Activated CD4-positive, alpha-beta T cell treated with anti-CD3 and anti-CD28 coated beads, Interleukin-10, Interleukin-2, amounts not matched to agents 100 ng/mL and 50 ng/mL, durations not matched to agents 16 hours and 8 hours (primary cell): Measurements from ENCODE around the gene PPP1R14D.

Source experiments
- DNase-seq: peaks from one replicate; pipeline ENCODE4 v3.0.0-alpha.2; 2020

Gene PPP1R14D

DNA sequence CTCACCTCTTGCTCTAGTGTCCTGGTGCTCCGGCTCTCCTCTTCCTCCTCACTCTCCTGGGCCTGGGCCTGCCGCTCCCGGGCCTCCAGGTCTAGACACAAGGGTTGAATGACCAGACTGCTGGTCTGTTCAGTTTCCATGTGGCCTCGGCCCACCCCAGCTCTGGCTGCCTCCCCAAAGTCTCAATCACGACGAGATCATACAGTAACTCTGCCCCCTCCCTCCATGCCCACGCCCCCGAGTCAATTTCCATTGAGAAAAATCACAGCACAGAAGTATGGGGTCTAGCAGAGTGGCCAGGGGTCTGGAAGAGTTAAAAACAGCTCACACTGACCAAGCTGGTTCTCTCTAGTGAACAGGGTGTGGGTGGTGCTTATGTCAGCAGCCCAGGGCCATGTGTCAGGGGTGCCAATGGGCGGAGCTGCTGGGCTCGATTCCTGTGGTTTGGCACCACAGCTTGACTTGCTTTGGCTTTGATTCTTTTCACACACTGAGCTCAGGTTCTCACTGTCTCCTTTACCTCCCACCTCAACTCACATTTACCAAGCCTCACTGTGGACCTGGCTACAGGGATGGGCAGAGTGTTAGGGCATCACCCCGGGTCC lies 51.9 kb downstream of the PPP1R14D start:
- DNase-seq = peak; percentile 61

GRCh38 chr15:40775740-40776536 lies 52.6 kb downstream of the PPP1R14D start:
- DNase-seq = no peak

DNA sequence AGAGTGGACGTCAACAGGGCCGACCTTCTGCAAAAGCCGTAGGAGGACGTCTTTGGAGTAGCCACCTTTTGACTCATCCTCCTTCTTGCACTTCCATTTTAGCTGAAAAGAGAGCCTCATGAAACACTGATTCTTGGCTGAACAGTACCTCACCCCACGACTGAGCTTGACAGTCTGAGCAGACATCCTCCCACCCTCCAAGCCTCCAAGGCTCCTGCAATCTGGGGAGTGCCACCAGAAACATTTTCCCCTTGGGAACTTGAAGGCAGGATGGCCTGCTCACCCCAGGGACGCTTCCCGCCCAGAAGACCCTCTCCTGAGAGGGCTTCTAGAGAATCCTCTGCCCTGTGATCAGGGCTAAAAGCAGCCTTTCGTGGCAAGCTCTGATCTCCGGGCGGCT lies 53.5 kb downstream of the PPP1R14D start:
- DNase-seq = no peak

GRCh38 chr15:40773902-40774301 lies 54.6 kb downstream of the PPP1R14D start:
- DNase-seq = no peak

DNA sequence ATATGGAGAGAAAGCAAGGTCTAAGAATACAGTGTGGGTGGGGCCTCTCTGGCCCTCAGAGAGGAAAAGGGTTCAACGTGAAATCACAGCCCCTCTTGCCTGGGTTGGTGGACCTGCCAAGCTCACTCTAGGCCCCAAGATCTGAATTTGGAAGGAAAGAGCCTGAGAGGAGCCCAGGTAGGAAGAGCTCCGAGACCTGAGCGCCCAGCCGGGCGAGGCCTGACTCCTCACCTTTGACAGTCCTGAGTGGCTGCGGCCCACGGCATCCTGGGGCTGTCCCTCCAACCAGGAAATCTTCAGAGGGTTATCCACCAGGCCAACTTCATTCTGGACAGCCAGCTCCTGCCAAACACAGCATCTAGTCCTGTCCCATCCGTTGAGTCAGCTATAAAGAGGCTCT lies 55.0 kb downstream of the PPP1R14D start:
- DNase-seq = no peak

- no peak for DNase-seq
Measured at GRCh38 chr15:40772014-40772413, 56.5 kb downstream of the PPP1R14D start.

GRCh38 chr15:40771242-40771641 lies 57.3 kb downstream of the PPP1R14D start:
- DNase-seq = no peak

DNA sequence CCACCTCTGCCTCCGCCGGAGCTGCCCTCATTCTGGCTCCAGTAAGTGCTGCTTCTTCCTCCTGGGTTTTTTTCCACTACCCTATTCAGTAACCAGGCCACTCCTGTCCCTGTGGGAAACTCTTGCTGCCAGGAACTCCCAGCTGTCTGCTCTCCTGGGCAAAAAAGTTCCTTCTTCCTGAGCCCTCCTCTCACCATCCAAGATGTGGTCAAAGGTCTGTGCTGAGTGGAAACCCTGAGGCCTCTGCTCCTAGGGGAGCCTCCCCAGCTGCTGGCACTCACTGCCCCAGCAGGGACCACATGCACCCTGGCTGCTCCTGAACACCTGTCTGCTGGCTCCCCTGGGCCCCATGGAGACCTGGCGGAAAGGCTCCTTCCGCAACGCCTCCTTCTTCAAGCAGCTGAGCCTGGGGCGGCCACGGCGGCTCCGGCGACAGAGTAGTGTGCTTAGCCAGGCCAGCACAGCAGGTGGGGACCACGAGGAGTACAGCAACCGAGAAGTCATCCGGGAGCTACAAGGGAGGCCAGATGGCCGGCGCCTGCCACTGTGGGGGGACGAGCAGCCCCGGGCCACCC lies 58.3 kb downstream of the PPP1R14D start:
- DNase-seq = no peak

GRCh38 chr15:40769274-40770146 lies 59.0 kb downstream of the PPP1R14D start, which contains the start of gene C15orf62:
TSS of gene C15orf62 (plus strand) at chr15:40769980. CDS start at chr15:40770496, 516 bp downstream.
- peak; percentile 32 for DNase-seq

- DNase-seq = no peak
Measured at GRCh38 chr15:40768521-40769273, 59.8 kb downstream of the PPP1R14D start.

DNA sequence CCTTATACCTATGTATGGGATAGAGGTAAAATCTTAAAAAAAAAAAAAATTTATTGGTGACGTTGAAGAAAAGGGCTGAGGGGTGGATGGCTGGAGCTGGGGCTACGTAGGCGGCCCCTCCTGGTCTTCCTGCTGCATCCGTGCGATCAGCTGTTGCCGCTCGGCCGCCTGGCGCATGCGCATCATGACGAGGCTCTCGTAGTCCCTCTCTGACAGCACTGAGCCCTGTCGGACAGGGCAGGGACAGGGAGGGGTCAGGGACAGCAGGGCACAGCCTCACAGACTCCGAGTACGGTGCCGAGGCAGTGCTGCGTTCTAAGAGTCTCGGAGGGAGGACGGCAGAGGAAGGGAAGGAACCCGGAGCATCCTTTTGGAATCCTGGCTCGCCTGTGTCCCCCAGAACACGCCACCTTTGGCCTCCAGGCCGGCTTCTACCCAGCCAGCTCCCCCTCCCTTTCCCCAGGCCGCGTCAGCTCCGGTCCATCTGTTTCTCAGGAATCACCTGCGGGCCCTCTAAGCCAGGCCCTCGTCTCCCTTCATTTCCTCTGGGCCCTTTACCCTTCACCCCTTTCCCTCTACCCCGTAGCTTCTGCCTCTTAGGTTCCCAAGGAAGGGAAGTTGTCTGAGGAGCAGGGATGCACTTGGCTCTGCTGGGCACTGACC lies 60.5 kb downstream of the PPP1R14D start:
- DNase-seq = no peak

GRCh38 chr15:40766906-40767837 lies 61.3 kb downstream of the PPP1R14D start:
- no peak for DNase-seq

- no peak for DNase-seq
Measured at GRCh38 chr15:40766194-40766815, 62.2 kb downstream of the PPP1R14D start.
